WTC11 (cell line): ENCODE data around the gene CALHM5.

Experiments used
- CTCF ChIP-seq: fragments of 200-600 bp; IDR thresholded peaks from 2 replicates; pipeline ENCODE4 v1.8.0; 2022; ENCODE audit warnings: antibody characterized with exemption
- GABPB1 ChIP-seq: sonication (generic); formaldehyde crosslinking; IDR thresholded peaks from 2 replicates; pipeline ENCODE4 v1.8.1; 2023; ENCODE audit warnings: mild to moderate bottlenecking, missing genetic modification reagents
- RELA ChIP-seq: sonication (generic); formaldehyde crosslinking; IDR thresholded peaks from 2 replicates; pipeline ENCODE4 v1.8.1; 2022; ENCODE audit warnings: missing genetic modification reagents, mild to moderate bottlenecking, borderline replicate concordance
- TEAD1 ChIP-seq: sonication (generic); formaldehyde crosslinking; IDR thresholded peaks from 2 replicates; pipeline ENCODE4 v1.8.0; 2022; ENCODE audit warnings: mild to moderate bottlenecking, missing genetic modification reagents
- ZBTB43 ChIP-seq: sonication (generic); formaldehyde crosslinking; IDR thresholded peaks from 2 replicates; pipeline ENCODE4 v1.8.1; 2023; ENCODE audit warnings: mild to moderate bottlenecking, missing genetic modification reagents
- TF ChIP-seq, protein P1 (sequence below): sonication (generic); formaldehyde crosslinking; conservative IDR thresholded peaks from 2 replicates; pipeline ENCODE4 v1.8.1; 2022; ENCODE audit warnings: mild to moderate bottlenecking, missing genetic modification reagents

DNA sequence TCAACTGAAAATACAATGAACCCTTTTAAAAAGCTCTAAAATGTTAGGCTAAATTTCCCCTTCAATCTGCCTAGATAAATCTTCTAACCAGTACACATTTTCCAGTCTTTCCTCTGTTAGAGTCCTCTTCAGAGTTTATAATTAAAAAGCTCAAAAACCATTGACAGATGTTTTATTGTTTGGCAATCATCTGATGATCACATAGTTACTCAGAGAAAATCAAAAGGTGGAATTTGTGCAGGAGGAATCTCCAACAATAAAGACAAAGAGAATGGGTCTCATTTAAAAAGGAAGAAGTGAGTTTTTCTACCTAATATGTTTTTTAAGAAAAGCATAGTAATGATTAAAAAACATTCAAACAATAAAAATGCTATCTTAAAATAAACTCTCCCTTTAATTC is 31.0 kb downstream of the CALHM5 start:
- TF ChIP-seq GABPB1 (CRISPR knock-in tag) (no peak), CTCF (no peak), RELA (CRISPR knock-in tag) (no peak), ZBTB43 (CRISPR knock-in tag) (no peak), TEAD1 (CRISPR knock-in tag) (no peak)
- TF ChIP-seq, protein P1, sequence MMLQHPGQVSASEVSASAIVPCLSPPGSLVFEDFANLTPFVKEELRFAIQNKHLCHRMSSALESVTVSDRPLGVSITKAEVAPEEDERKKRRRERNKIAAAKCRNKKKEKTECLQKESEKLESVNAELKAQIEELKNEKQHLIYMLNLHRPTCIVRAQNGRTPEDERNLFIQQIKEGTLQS (CRISPR knock-in tag) = no peak
